Lung (tissue), 12 donors: ENCODE results near the gene DMPK. TPM values are rescaled to one million over a fixed set of nuclear protein-coding genes. Genes with fewer than 3 reads are reported as not detected.

Experiments
- ATAC-seq: fragments of 200-7000 bp; cut with Tn5 transposase; one replicate; pipeline ENCODE4 v1.9.1; 2020; ENCODE audit warnings: moderate number of reproducible peaks; ENCODE audit not compliant: insufficient read depth, low FRiP score
- DNase-seq, 3 donors: peaks; one replicate each; pipeline ENCODE4 v3.0.0-alpha.2; 2013 to 2017
- H3K27ac ChIP-seq, 2 donors: one replicate each; pipeline ENCODE4 v1.5.1; 2013; ENCODE audit warnings: mild to moderate bottlenecking in 2 of 2, moderate library complexity in 2 of 2, control low read depth in 1 of 2, inconsistent platforms in 1 of 2, low read depth in 1 of 2, low read length in 1 of 2
- H3K27me3 ChIP-seq, 3 donors: one replicate each; pipeline ENCODE4 v1.5.1; 2013; ENCODE audit warnings: low read length in 2 of 3; ENCODE audit not compliant: control insufficient read depth in 3 of 3, insufficient read depth in 3 of 3
- H3K36me3 ChIP-seq, 4 donors: one replicate each; pipeline ENCODE4 v1.5.1; 2013; ENCODE audit warnings: low read length in 4 of 4, mild to moderate bottlenecking in 1 of 4, moderate library complexity in 1 of 4; ENCODE audit not compliant: control insufficient read depth in 4 of 4, insufficient read depth in 4 of 4
- H3K4me1 ChIP-seq, 5 donors: one replicate each; pipeline ENCODE4 v1.5.1; 2013; ENCODE audit warnings: low read length in 5 of 5, mild to moderate bottlenecking in 2 of 5, moderate library complexity in 1 of 5; ENCODE audit not compliant: control insufficient read depth in 5 of 5, insufficient read depth in 5 of 5
- H3K4me3 ChIP-seq: one replicate; pipeline ENCODE4 v1.5.1; 2013; ENCODE audit warnings: mild to moderate bottlenecking, control low read depth, moderate library complexity
- H3K9ac ChIP-seq, 2 donors: one replicate each; pipeline ENCODE4 v1.5.1; 2013; ENCODE audit warnings: low read length in 2 of 2, control low read depth in 1 of 2; ENCODE audit not compliant: insufficient read depth in 1 of 2
- H3K9me3 ChIP-seq, 4 donors: one replicate each; pipeline ENCODE4 v1.5.1; 2013; ENCODE audit warnings: low read length in 3 of 4, mild to moderate bottlenecking in 1 of 4, moderate library complexity in 1 of 4; ENCODE audit not compliant: control insufficient read depth in 4 of 4, insufficient read depth in 3 of 4
- CTCF ChIP-seq: IDR thresholded peaks from 2 replicates; pipeline ENCODE4 v1.5.1; 2012; ENCODE audit warnings: mild to moderate bottlenecking; ENCODE audit errors: control extremely low read depth, extremely low read depth
- WGBS, 2 donors: extraction: QIAGEN DNeasy Blood & Tissue Kit; methylation state at CpG; one replicate each; pipeline ENCODE4 v1.1.7; 2013; 5-methylcytosine and 5-hydroxymethylcytosine counted together
- polyA plus RNA-seq, 2 donors: library from polyadenylated mRNA; stranded (reverse); fragments of 200-250 nt; gene quantifications; one replicate each; pipeline ENCODE4 v1.2.1, GENCODE V29; 2013
- total RNA-seq, 2 donors: library from RNA; depleted of rRNA in 1 of 2; stranded (reverse); fragments of >200 nt in 1 of 2; gene quantifications; one replicate each; pipeline ENCODE4 v1.2.1, GENCODE V29; 2014 to 2021
- donor health status: control.
- donor health status: control.
- donor health status: Bipolar disorder and iron deficiency.
- donor health status: healthy.
- donor health status: DM: yes; HTN: yes; CAD: no.

DMPK gene
- total and polyA plus RNA-seq, 4 donors, result 32.4 to 70.4 (median 40.4) TPM

DNA sequence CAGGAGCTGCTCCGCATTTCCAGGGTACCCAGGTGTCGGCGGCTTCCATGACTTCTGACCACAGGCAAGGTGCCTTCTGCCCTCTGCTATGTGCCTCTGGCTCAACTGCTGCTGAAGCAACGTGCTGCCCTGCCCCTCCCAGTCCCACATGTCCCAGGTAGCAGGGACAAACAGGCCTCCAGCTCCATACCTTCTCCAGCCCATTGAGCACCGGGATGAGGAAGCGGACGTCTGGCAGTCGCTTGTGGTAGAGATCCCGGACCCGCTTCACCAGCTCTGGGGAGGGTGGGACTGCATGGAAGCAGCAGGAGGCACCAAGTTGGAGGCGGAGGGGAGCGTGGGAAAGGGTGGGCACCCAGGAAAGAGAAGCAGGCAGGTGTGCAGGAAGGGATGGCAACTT, 40.9 kb upstream of the DMPK start:
- 97% methylated on average over 12 of the region's 12 CpGs for WGBS, 2 donors

DNA sequence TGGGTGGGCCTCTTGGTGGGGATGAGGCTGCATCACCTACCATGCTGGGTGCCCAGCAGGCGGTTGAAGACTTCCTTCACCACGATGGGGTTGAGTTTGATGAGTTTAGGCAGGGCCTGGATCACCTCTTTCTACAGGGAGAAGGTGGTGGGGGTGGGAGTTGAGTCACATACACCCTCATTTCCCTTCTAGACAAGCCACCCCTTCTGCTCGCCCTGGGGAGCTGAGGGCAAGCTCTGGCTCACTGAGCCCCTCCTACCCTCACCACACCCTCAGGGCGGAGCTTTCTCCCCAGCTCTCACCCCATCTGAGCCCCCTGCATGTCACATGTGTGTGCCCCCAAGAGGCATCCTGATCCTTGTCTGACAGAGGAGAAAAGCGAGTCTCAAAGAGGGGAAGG, 40.4 kb upstream of the DMPK start:
- Histone ChIP-seq H3K36me3 (peaks cover 15 to 83% (median 26%) of the 10 kb centered on the region in 4 donors), H3K4me1 (no peaks in the 10 kb centered on the region), H3K27me3 (no peaks in the 10 kb centered on the region), H3K9ac (no peak overlapping the region), H3K27ac (no peak overlapping the region), H3K9me3 (no peaks in the 10 kb centered on the region), H3K4me3 (no peak overlapping the region)
- DNase-seq (no peak), ATAC-seq (no peak)
- 88 to 93% methylated on average over 5 of the region's 5 CpGs for WGBS, 2 donors
- no peak for TF ChIP-seq CTCF

More for the DNA sequence above, 40.9 kb upstream of the DMPK start:
- Histone ChIP-seq H3K4me1 (no peaks in the 10 kb centered on the region), H3K27ac (no peak overlapping the region), H3K27me3 (no peaks in the 10 kb centered on the region), H3K36me3 (peaks cover 18 to 84% (median 27%) of the 10 kb centered on the region in 4 donors), H3K9ac (no peak overlapping the region), H3K9me3 (no peaks in the 10 kb centered on the region), H3K4me3 (no peak overlapping the region)
- DNase-seq (no peak), ATAC-seq (no peak)
- TF ChIP-seq CTCF, result no peak

DNA sequence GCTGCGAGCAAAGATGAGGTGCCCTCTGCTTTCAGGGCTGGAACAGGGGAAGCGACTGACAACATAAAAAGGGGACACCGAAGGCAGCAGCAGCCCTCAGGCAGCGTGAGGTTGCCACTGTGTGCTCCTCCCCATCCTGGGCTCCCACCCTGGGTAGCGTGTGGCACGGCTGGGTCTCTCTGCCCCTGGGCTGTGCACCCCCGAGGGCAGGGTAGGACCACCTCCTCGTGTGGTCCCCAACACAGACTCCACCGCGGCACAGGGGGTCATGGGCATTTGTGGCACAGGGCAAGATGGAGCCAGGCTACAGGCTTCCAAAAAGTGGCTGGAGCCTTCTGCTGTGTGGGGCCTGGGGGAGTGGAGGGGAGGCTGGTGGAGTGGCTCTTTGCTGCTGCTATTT, 39.3 kb upstream of the DMPK start:
- H3K27ac ChIP-seq, result no peak overlapping the region
- H3K27me3 ChIP-seq, result no peaks in the 10 kb centered on the region
- no peaks in the 10 kb centered on the region for H3K9me3 ChIP-seq
- peaks cover 0 to 4% (median 0%) of the 10 kb centered on the region in 5 donors for H3K4me1 ChIP-seq
- H3K4me3 ChIP-seq, result no peak overlapping the region
- no peak for DNase-seq
- no peak for TF ChIP-seq CTCF
- WGBS, 2 donors, result 86 to 90% methylated on average over 10 of the region's 10 CpGs
- H3K9ac ChIP-seq, result no peak overlapping the region
- no peak for ATAC-seq
- peaks cover 10 to 72% (median 21%) of the 10 kb centered on the region in 4 donors for H3K36me3 ChIP-seq

DNA sequence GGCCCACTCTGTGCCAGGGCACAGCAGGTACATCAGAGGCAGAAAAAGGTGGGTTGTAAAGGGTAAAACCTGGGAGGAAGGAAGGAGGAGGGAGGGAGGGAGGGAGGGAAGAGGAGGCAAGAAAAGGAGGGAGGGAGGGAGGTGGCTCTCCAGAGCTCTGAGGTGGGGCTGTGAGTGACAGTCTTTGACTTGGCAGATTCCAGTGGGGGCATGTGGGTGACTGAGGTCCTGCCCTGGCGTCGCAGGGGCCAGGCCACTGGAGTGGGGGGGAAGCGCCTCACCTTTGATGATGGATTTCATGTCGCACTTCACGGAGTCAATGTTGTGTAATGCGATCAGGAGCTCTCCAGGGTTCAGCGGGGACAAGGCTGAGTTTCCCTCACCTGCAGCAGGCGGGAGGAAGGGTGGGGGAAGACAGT, 38.8 kb upstream of the DMPK start:
- Histone ChIP-seq H3K4me1 (peaks cover 0 to 9% (median 0%) of the 10 kb centered on the region in 5 donors), H3K4me3 (no peak overlapping the region), H3K27me3 (no peaks in the 10 kb centered on the region), H3K9ac (no peak overlapping the region), H3K9me3 (no peaks in the 10 kb centered on the region), H3K36me3 (peaks cover 10 to 67% (median 21%) of the 10 kb centered on the region in 4 donors), H3K27ac (no peak overlapping the region)
- ATAC-seq, result no peak
- DNase-seq, result no peak
- 79 to 81% methylated on average over 8 of the region's 8 CpGs for WGBS, 2 donors
- no peak for TF ChIP-seq CTCF
